C4-2B (cell line): ENCODE data around the gene TM4SF18.

Experiments
- CTCF ChIP-seq: fragments of 450-650 bp; conservative IDR thresholded peaks from 2 replicates; pipeline ENCODE4 v1.5.1; 2017; ENCODE audit warnings: mild to moderate bottlenecking
- ZFX ChIP-seq: fragments of 450-650 bp; IDR thresholded peaks from 2 replicates; pipeline ENCODE4 v1.6.1; 2017

GRCh38 chr3:149270180-149270579, 63.3 kb downstream of the TM4SF18 start:
- TF ChIP-seq CTCF (no peak), ZFX (no peak)
